DMS79 (cell line): ENCODE results near the gene FBXW2.

Source experiments
- DNase-seq: peaks from one replicate; lab custom pipeline; 2025; lab: John Stamatoyannopoulos, UW

The FBXW2 gene

DNA sequence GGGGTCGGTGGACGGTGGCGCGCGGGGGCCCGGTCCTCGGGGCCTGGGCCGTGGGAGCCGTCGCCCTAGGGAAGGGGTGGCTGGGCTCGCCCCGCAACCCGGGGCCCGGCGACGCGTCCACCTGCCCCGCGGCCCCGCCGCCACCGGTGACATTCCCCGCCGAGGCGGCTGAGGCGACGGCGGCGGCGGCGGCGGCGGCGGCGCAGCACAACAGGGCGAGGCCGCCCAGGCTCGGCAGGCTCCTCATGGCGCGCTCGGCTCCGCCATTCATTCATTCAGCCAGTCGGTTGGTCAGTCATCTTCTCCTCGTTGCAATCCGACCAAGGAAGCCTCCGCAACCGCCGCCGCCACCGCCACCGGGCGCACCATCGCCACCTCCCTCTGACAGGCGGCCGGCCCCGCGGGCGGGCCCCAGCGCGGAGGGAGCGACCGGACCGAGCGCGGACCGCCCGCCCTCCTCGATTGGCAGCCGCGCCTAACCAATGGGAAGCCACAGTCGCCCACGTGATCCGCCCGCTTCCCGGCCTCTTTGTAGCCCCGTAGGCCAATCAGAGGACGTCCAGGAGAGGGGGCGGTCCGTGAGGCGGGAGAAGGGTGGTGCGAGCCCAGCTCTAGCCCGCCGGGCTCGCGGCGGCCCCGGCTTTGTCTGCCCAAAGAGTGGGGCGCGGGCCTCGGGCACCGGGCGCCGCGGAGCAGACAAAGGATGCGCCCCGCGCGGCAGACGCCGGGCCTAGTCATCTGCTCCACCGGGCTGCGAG is 78.9 kb downstream of the FBXW2 start, which contains the start of gene MEGF9:
MEGF9 (minus strand) TSS at position 383 of the 758 bp plus-strand sequence; CDS start at position 271, 112 bp downstream.
- peak; percentile 94 for DNase-seq

DNA sequence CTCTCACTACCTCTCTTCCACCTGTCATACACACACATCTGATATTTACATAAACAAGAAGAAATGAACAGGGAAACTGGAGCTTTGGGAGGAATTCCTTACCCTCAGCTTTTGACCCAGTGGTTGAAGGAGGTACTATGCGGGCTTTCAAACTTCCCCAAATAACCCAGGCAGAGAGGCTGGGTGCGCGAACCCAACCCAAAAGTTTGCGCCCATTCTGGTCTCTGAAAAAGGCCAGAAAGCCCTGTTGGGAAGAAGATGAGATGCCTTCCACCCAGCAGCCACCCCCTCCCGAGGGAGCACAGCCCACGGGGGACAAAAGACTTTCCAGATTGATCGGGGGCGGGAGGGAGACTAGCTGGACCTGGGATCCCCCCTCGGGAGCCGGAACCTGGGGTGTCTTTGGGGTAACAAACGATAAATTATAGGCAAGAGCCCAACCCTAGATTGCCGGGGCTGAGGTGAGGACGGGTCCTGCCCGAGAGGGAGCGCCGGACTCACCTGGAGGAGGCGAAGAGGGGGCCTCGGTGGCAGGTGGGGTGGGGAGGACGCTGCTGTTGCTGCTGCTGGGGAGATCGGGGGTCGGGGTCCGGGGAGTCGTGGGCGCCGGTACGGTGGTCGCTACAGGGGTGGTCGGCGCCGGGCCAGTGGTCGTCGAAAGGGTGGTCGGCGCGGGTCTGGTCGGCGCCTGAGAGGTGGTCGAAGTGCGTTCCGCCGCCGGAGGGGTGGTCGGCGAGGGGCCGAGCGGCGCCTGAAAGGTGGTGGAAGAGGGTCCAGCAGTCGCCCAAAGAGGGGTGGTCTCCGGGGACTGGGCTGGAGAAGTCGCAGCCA is 79.7 kb downstream of the FBXW2 start:
- no peak for DNase-seq

DNA sequence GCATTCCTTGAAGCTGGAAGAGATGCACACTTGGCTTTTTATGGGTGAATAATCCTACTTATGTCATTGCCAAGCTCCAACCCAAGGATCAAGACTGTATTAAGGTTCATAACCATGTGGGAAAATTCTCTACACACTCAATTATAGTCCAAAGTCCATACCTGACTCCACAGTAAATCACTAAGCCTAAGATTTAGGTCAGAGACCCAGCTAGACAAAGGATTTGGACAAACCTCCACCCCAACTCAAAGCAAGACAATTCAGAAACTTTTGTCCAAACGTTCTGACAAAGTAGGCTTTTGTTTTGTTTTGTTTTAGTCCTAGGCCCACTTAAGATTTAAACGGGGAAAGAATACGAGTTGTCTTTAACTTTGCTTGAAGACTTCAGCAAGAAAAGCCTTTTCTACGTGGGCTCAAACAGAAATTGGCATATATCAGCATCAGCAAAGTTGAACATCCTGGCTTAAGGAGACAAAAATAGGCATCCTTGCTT is 80.6 kb downstream of the FBXW2 start:
- no peak for DNase-seq

DNA sequence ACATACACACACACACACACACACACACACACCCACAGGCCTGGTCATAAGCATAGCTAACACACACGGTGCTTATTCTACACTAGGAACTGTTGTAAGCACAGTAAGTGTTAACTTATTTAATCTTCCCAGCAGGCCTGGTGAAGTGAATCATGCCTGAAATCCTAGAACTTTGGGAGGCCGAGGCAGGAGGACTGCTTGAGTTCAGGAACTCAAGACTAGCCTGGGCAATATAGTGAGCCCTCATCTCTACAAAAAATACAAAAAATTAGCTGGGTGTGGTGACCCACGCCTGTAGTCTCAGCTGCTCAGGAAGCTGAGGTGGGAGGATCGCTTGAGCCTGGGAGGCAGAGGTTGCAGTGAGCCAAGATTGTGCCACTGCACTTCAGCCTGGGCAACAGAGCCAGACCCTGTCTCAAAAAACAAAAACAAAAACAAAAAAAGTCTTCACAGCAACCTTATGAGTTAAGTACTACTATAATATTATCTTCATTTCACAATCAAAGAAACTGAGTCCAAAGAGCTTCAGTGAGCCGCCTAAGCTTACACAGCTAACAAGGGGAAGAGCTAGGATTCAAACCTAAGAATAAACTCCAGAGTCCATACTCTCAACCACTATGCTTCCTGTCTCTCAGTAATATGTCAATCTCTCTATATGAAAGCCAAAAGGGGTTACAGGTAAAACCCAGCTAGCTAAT is 81.2 kb downstream of the FBXW2 start:
- DNase-seq, result no peak

DNA sequence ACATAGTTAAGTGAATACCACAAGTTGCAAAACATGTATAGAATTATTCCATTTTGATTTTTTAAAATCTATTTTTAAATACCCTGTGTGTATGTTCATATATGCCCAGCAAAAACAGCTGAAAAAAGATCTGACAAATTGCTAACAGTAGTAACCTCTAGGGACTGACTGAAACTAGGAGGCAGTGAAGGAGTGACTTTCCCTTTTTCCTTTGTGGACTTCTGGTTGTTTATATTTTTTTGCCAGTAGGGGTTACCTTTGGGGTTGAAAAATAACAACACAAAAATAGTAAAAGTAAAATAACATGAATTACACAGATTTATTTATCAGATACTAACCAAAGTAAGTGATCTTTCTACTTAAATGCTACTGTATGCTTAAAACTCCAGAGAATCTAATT is 81.9 kb downstream of the FBXW2 start:
- DNase-seq, result no peak

DNA sequence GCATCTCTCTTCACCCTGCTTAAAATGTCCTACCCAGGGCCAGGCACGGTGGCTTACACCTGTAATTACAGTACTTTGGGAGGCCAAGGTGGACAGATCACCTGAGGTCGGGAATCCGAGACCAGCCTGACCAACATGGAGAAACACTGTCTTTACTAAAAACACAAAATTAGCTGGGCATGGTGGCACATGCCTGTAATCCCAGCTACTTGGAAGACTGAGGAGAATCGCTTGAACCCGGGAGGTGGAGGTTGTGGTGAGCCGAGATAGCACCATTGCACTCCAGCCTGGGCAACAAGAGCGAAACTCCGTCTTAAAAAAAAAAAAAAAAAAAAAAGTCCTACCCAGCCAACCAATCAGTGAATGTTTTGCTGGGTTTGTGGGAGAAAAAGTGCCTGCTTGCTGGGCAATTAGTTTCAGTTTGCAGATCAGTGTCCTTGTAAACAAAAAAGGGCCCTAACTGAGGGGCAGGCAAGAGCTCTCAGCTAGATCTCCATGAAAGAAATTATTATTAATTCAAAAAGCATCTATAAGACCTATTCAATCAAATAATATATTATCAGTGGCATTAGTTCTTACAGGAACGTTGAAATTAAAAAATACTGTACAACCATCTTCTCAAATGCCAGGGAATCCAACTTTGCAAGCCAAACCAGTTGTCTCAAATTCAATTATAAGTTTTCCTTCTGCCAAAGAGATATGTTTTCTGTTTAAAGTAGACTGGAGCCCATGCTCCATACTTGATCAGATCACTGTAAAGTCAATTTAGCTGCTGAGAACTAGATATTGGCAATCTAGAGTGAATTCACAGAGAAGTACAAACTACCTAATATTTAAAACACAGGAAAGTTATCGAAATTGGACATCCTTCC is 82.9 kb downstream of the FBXW2 start:
- no peak for DNase-seq

DNA sequence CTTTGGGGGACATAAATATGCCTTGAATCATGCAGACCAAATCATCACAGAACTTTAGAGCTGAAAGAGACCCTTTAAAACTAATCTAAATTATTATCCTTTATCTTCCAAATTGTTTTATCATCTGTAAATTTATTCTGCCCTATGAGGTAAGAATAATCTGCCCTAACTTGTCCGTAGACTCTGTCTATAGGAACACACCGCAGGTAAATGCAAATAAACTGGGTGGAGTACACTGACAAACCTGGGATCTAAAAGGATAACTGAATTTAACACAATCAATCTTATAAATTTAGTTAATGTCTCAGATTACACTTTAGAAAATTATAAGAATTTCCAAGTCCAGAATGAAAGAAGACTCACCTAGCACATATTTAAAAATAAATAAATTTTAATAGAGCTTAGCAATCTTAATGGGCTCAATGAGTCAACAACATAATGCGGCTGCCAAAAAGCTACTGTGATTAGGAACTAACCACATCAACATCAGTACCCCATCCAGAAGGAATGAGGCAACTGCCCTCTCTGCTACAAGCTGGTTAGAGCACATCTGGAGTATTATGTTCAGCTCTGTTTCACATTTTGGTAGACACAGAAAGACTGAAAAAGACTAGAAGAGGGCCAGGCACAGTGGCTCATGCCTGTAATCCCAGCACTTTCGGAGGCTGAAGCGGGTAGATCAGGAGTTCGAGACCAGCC is 84.5 kb downstream of the FBXW2 start:
- DNase-seq, result peak; percentile 37

DNA sequence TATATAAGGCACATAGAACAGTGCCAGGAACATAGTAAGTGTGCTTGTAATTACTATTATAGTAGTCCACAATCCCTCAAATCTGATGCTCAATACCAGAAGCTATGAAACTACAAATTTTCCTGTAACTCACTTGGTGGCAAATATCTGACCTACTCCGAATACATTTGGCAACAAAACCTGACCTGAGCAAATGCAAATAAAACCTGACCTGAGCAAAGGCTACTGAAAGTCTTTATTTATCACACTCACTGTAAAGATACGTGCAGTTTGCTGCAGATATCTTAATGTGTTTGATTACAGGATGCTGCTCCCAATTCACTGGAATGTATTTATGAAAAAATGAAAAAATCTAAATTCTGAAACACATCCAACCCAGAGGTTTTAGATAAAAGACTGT is 86.0 kb downstream of the FBXW2 start:
- no peak for DNase-seq
